ENCODE data around the gene BAAT.

BAAT gene

GRCh38 chr9:101399643-101399970 is 14.8 kb upstream of the BAAT start:
- H3K36me3 ChIP-seq (ENCODE audit: control insufficient read depth, insufficient read depth, low read length), result peaks cover 38% of the 10 kb centered on the region
- DNase-seq, result no peak
- H3K27ac ChIP-seq (ENCODE audit: insufficient read depth, low read length, poor library complexity, severe bottlenecking), result no peak overlapping the region

GRCh38 chr9:101398930-101399642 is 14.3 kb upstream of the BAAT start:
- Histone ChIP-seq H3K27me3 (replicated peaks; ENCODE audit: control insufficient read depth, insufficient read depth, low read length, poor library complexity, severe bottlenecking) (no peaks in the 10 kb centered on the region), H3K36me3 (ENCODE audit: control insufficient read depth, insufficient read depth, low read length) (peaks cover 33% of the 10 kb centered on the region), H3K4me1 (ENCODE audit: control insufficient read depth, insufficient read depth, low read length, poor library complexity, severe bottlenecking) (peaks cover 22% of the 10 kb centered on the region), H3K4me3 (ENCODE audit: insufficient read depth, low read depth, low read length, poor library complexity, severe bottlenecking) (peak overlapping the region; percentile 58), H3K9me3 (ENCODE audit: control insufficient read depth, low read length) (no peaks in the 10 kb centered on the region), H3K27ac (ENCODE audit: insufficient read depth, low read length, poor library complexity, severe bottlenecking) (peak overlapping the region; percentile 75)
- no peak for DNase-seq

More at GRCh38 chr9:101399643-101399970, 14.8 kb upstream of the BAAT start:
- H3K4me1 ChIP-seq (ENCODE audit: control insufficient read depth, insufficient read depth, low read length, poor library complexity, severe bottlenecking), result peaks cover 22% of the 10 kb centered on the region
- H3K4me3 ChIP-seq (ENCODE audit: insufficient read depth, low read depth, low read length, poor library complexity, severe bottlenecking), result peak overlapping the region; percentile 58
- H3K27me3 ChIP-seq (replicated peaks; ENCODE audit: control insufficient read depth, insufficient read depth, low read length, poor library complexity, severe bottlenecking), result no peaks in the 10 kb centered on the region
- H3K9me3 ChIP-seq (ENCODE audit: control insufficient read depth, low read length), result no peaks in the 10 kb centered on the region

GRCh38 chr9:101398068-101398929 is 13.5 kb upstream of the BAAT start, which contains the start of the genes MRPL50 and ZNF189:
Gene MRPL50 (minus strand): TSS chr9:101398618. CDS start chr9:101398592, 26 bp downstream.
Gene ZNF189 (plus strand): TSS chr9:101398851. CDS start chr9:101399157, 306 bp downstream.
- no peaks in the 10 kb centered on the region for H3K9me3 ChIP-seq (ENCODE audit: control insufficient read depth, low read length)
- peak; percentile 88 to 96 (median 95) for DNase-seq
- no peaks in the 10 kb centered on the region for H3K27me3 ChIP-seq (replicated peaks; ENCODE audit: control insufficient read depth, insufficient read depth, low read length, poor library complexity, severe bottlenecking)
- peak within 1 kb of the TSS; percentile 77 for H3K4me3 ChIP-seq (ENCODE audit: insufficient read depth, low read depth, low read length, poor library complexity, severe bottlenecking)
- peaks cover 26% of the 10 kb centered on the region for H3K36me3 ChIP-seq (ENCODE audit: control insufficient read depth, insufficient read depth, low read length)
- H3K4me1 ChIP-seq (ENCODE audit: control insufficient read depth, insufficient read depth, low read length, poor library complexity, severe bottlenecking), result peaks cover 22% of the 10 kb centered on the region
- H3K27ac ChIP-seq (ENCODE audit: insufficient read depth, low read length, poor library complexity, severe bottlenecking), result peak within 1 kb of the TSS; percentile 92

GRCh38 chr9:101397746-101398067 is 12.9 kb upstream of the BAAT start:
- H3K27ac ChIP-seq (ENCODE audit: insufficient read depth, low read length, poor library complexity, severe bottlenecking), result peak overlapping the region; percentile 92
- peak overlapping the region; percentile 77 for H3K4me3 ChIP-seq (ENCODE audit: insufficient read depth, low read depth, low read length, poor library complexity, severe bottlenecking)
- H3K36me3 ChIP-seq (ENCODE audit: control insufficient read depth, insufficient read depth, low read length), result peaks cover 20% of the 10 kb centered on the region
- no peaks in the 10 kb centered on the region for H3K27me3 ChIP-seq (replicated peaks; ENCODE audit: control insufficient read depth, insufficient read depth, low read length, poor library complexity, severe bottlenecking)
- no peak for DNase-seq
- peaks cover 22% of the 10 kb centered on the region for H3K4me1 ChIP-seq (ENCODE audit: control insufficient read depth, insufficient read depth, low read length, poor library complexity, severe bottlenecking)
- H3K9me3 ChIP-seq (ENCODE audit: control insufficient read depth, low read length), result no peaks in the 10 kb centered on the region

GRCh38 chr9:101394687-101395086 is 9.9 kb upstream of the BAAT start:
- Histone ChIP-seq H3K4me3 (ENCODE audit: insufficient read depth, low read depth, low read length, poor library complexity, severe bottlenecking) (no peak overlapping the region), H3K36me3 (ENCODE audit: control insufficient read depth, insufficient read depth, low read length) (peaks cover 11% of the 10 kb centered on the region), H3K27ac (ENCODE audit: insufficient read depth, low read length, poor library complexity, severe bottlenecking) (no peak overlapping the region), H3K9me3 (ENCODE audit: control insufficient read depth, low read length) (no peaks in the 10 kb centered on the region), H3K27me3 (replicated peaks; ENCODE audit: control insufficient read depth, insufficient read depth, low read length, poor library complexity, severe bottlenecking) (no peaks in the 10 kb centered on the region), H3K4me1 (ENCODE audit: control insufficient read depth, insufficient read depth, low read length, poor library complexity, severe bottlenecking) (peaks cover 20% of the 10 kb centered on the region)
- no peak for DNase-seq

GRCh38 chr9:101393135-101393534 is 8.3 kb upstream of the BAAT start:
- Histone ChIP-seq H3K4me1 (ENCODE audit: control insufficient read depth, insufficient read depth, low read length, poor library complexity, severe bottlenecking) (peaks cover 12% of the 10 kb centered on the region), H3K9me3 (ENCODE audit: control insufficient read depth, low read length) (no peaks in the 10 kb centered on the region), H3K27ac (ENCODE audit: insufficient read depth, low read length, poor library complexity, severe bottlenecking) (no peak overlapping the region), H3K36me3 (ENCODE audit: control insufficient read depth, insufficient read depth, low read length) (peaks cover 16% of the 10 kb centered on the region), H3K4me3 (ENCODE audit: insufficient read depth, low read depth, low read length, poor library complexity, severe bottlenecking) (no peak overlapping the region), H3K27me3 (replicated peaks; ENCODE audit: control insufficient read depth, insufficient read depth, low read length, poor library complexity, severe bottlenecking) (no peaks in the 10 kb centered on the region)
- DNase-seq, result no peak

- no peaks in the 10 kb centered on the region for H3K4me1 ChIP-seq (ENCODE audit: control insufficient read depth, insufficient read depth, low read length, poor library complexity, severe bottlenecking)
- no peak overlapping the region for H3K27ac ChIP-seq (ENCODE audit: insufficient read depth, low read length, poor library complexity, severe bottlenecking)
- H3K27me3 ChIP-seq (replicated peaks; ENCODE audit: control insufficient read depth, insufficient read depth, low read length, poor library complexity, severe bottlenecking), result no peaks in the 10 kb centered on the region
- no peaks in the 10 kb centered on the region for H3K9me3 ChIP-seq (ENCODE audit: control insufficient read depth, low read length)
- H3K36me3 ChIP-seq (ENCODE audit: control insufficient read depth, insufficient read depth, low read length), result peaks cover 16% of the 10 kb centered on the region
- no peak overlapping the region for H3K4me3 ChIP-seq (ENCODE audit: insufficient read depth, low read depth, low read length, poor library complexity, severe bottlenecking)
- DNase-seq, result no peak
Observed at GRCh38 chr9:101388507-101388993, 3.7 kb upstream of the BAAT start.

GRCh38 chr9:101387871-101388506 is 3.2 kb upstream of the BAAT start:
- no peak overlapping the region for H3K27ac ChIP-seq (ENCODE audit: insufficient read depth, low read length, poor library complexity, severe bottlenecking)
- DNase-seq, result no peak
- no peaks in the 10 kb centered on the region for H3K27me3 ChIP-seq (replicated peaks; ENCODE audit: control insufficient read depth, insufficient read depth, low read length, poor library complexity, severe bottlenecking)
- H3K36me3 ChIP-seq (ENCODE audit: control insufficient read depth, insufficient read depth, low read length), result peaks cover 16% of the 10 kb centered on the region
- no peaks in the 10 kb centered on the region for H3K4me1 ChIP-seq (ENCODE audit: control insufficient read depth, insufficient read depth, low read length, poor library complexity, severe bottlenecking)
- H3K4me3 ChIP-seq (ENCODE audit: insufficient read depth, low read depth, low read length, poor library complexity, severe bottlenecking), result no peak overlapping the region
- H3K9me3 ChIP-seq (ENCODE audit: control insufficient read depth, low read length), result no peaks in the 10 kb centered on the region

GRCh38 chr9:101383361-101383760 is 1.4 kb downstream of the BAAT start:
- Histone ChIP-seq H3K36me3 (ENCODE audit: control insufficient read depth, insufficient read depth, low read length) (no peaks in the 10 kb centered on the region), H3K4me1 (ENCODE audit: control insufficient read depth, insufficient read depth, low read length, poor library complexity, severe bottlenecking) (no peaks in the 10 kb centered on the region), H3K27ac (ENCODE audit: insufficient read depth, low read length, poor library complexity, severe bottlenecking) (no peak overlapping the region), H3K27me3 (replicated peaks; ENCODE audit: control insufficient read depth, insufficient read depth, low read length, poor library complexity, severe bottlenecking) (no peaks in the 10 kb centered on the region), H3K9me3 (ENCODE audit: control insufficient read depth, low read length) (no peaks in the 10 kb centered on the region), H3K4me3 (ENCODE audit: insufficient read depth, low read depth, low read length, poor library complexity, severe bottlenecking) (no peak overlapping the region)
- DNase-seq, result no peak
